Mammary epithelial cell (primary cell): ENCODE measurements around the gene DARS1.

Experiments used
- CTCF ChIP-seq, 2 donors: IDR thresholded peaks in 1 of 2; conservative IDR thresholded peaks in 1 of 2; 2 replicates each; pipeline ENCODE4 v1.5.1; 2011 to 2012; ENCODE audit warnings: inconsistent platforms in 2 of 2, low read length in 2 of 2, mild to moderate bottlenecking in 2 of 2, control low read depth in 1 of 2, low read depth in 1 of 2; ENCODE audit not compliant: insufficient read depth in 1 of 2; ENCODE audit errors: extremely low read depth in 1 of 2
- EZH2 ChIP-seq: IDR thresholded peaks from 2 replicates; pipeline ENCODE4 v1.6.1; 2012; ENCODE audit warnings: low read length, inconsistent platforms, borderline replicate concordance

GRCh38 chr2:135948141-135948540 lies 37.3 kb downstream of the DARS1 start:
- TF ChIP-seq CTCF (conservative IDR thresholded peaks at IDR 0.05 in 1 of 2, IDR thresholded peaks at IDR 0.05 in 1 of 2; ENCODE audit: extremely low read depth in 1 of 2, insufficient read depth in 1 of 2, low read depth in 1 of 2, low read length in 2 of 2) (no peak), EZH2 (no peak)
